IMR-90 (cell line): ENCODE results near the gene PIEZO1. TPM values are rescaled to one million over a fixed set of nuclear protein-coding genes. Genes with fewer than 3 reads are reported as not detected.

Source experiments
- ATAC-seq: fragments of 200-7000 bp; cut with Tn5 transposase; 2 replicates; pipeline ENCODE4 v1.9.1; 2020; ENCODE audit warnings: low read depth, mild to moderate bottlenecking, moderate library complexity
- BruUV-seq: library from RNA; stranded (reverse); fragments of 400-500 nt; replicated peaks from 2 replicates; lab custom pipeline; 2021; lab: Mats Ljungman, UMichigan
- CTCF ChIA-PET: fragments of 300-600 bp; formaldehyde crosslinking; extraction: SDS; loops from one replicate; lab custom pipeline; 2021; ENCODE audit warnings: antibody characterized with exemption; lab: Yijun Ruan, JAX
- POLR2A ChIA-PET: fragments of 300-600 bp; sonication (Branson Sonifier 250); formaldehyde crosslinking; loops from one replicate; lab custom pipeline; 2022; ENCODE audit warnings: antibody characterized with exemption; ENCODE audit not compliant: unreplicated experiment; lab: Charles Lee
- DNase-seq: peaks from one replicate; pipeline ENCODE4 v3.0.0; 2013
- H2AFZ ChIP-seq: replicated peaks from 2 replicates; pipeline ENCODE3; 2013; ENCODE audit warnings: low read length, mild to moderate bottlenecking; ENCODE audit not compliant: poor library complexity
- H2AK5ac ChIP-seq: 2 replicates; pipeline ENCODE4 v1.6.1; 2013; ENCODE audit warnings: low read depth, low read length, inconsistent platforms
- H2AK9ac ChIP-seq: replicated peaks from 2 replicates; pipeline ENCODE3; 2013; ENCODE audit warnings: mild to moderate bottlenecking, low read depth, low read length, moderate library complexity; ENCODE audit not compliant: poor library complexity
- H2BK120ac ChIP-seq: 2 replicates; pipeline ENCODE4 v1.6.1; 2013; ENCODE audit warnings: low read depth, low read length, inconsistent platforms
- H2BK15ac ChIP-seq: 3 replicates; pipeline ENCODE4 v1.6.1; 2013; ENCODE audit warnings: low read depth, low read length, inconsistent platforms
- H2BK20ac ChIP-seq: 2 replicates; pipeline ENCODE4 v1.6.1; 2013; ENCODE audit warnings: low read depth, mild to moderate bottlenecking, inconsistent platforms, low read length, moderate library complexity
- H2BK5ac ChIP-seq: 2 replicates; pipeline ENCODE4 v1.6.1; 2013; ENCODE audit warnings: mild to moderate bottlenecking, low read depth, low read length, inconsistent platforms; ENCODE audit not compliant: poor library complexity, severe bottlenecking
- H3K14ac ChIP-seq: replicated peaks from 2 replicates; pipeline ENCODE4 v1.6.1; 2013; ENCODE audit warnings: low read depth, low read length, inconsistent platforms
- H3K18ac ChIP-seq: 2 replicates; pipeline ENCODE4 v1.6.1; 2013; ENCODE audit warnings: low read depth, low read length, control low read depth
- H3K23ac ChIP-seq: 2 replicates; pipeline ENCODE4 v1.6.1; 2013; ENCODE audit warnings: low read depth, low read length, inconsistent platforms
- H3K27ac ChIP-seq: 2 replicates; pipeline ENCODE4 v1.5.1; 2013; ENCODE audit warnings: mild to moderate bottlenecking, control low read depth, low read length; ENCODE audit not compliant: insufficient read depth
- H3K27me3 ChIP-seq: 2 replicates; pipeline ENCODE4 v1.6.1; 2013; ENCODE audit warnings: low read length; ENCODE audit not compliant: control insufficient read depth, insufficient read depth
- H3K36me3 ChIP-seq: 2 replicates; pipeline ENCODE4 v1.6.1; 2013; ENCODE audit warnings: low read length, mixed read lengths; ENCODE audit not compliant: control insufficient read depth, insufficient read depth
- H3K4ac ChIP-seq: 2 replicates; pipeline ENCODE4 v1.6.1; 2013; ENCODE audit warnings: low read depth, low read length, inconsistent platforms
- H3K4me1 ChIP-seq: 2 replicates; pipeline ENCODE4 v1.6.1; 2013; ENCODE audit warnings: low read length, mixed read lengths; ENCODE audit not compliant: control insufficient read depth, insufficient read depth
- H3K4me2 ChIP-seq: 2 replicates; pipeline ENCODE4 v1.6.1; 2013; ENCODE audit warnings: low read depth, mild to moderate bottlenecking, control low read depth, low read length, moderate library complexity
- H3K4me3 ChIP-seq: 2 replicates; pipeline ENCODE4 v1.5.1; 2013; ENCODE audit warnings: low read depth, mild to moderate bottlenecking, control low read depth, low read length, moderate library complexity; ENCODE audit not compliant: insufficient read depth
- H3K56ac ChIP-seq: 2 replicates; pipeline ENCODE4 v1.6.1; 2013; ENCODE audit warnings: low read length, inconsistent platforms; ENCODE audit not compliant: insufficient read depth; ENCODE audit errors: extremely low read depth
- H3K79me1 ChIP-seq, 2 experiments: 2 replicates each; pipeline ENCODE4 v1.6.1; 2013; ENCODE audit warnings: low read length in 2 of 2, inconsistent platforms in 1 of 2, low read depth in 1 of 2
- H3K9ac ChIP-seq: 2 replicates; pipeline ENCODE4 v1.6.1; 2013; ENCODE audit warnings: low read depth, low read length, control low read depth
- H3K9me1 ChIP-seq: 2 replicates; pipeline ENCODE4 v1.6.1; 2013; ENCODE audit warnings: low read length, inconsistent platforms; ENCODE audit not compliant: insufficient read depth
- H3K9me3 ChIP-seq: 2 replicates; pipeline ENCODE4 v1.6.1; 2013; ENCODE audit warnings: low read length; ENCODE audit not compliant: control insufficient read depth, insufficient read depth
- H4K20me1 ChIP-seq: 2 replicates; pipeline ENCODE4 v1.6.1; 2013; ENCODE audit warnings: low read length, inconsistent platforms; ENCODE audit not compliant: insufficient read depth
- H4K5ac ChIP-seq: 2 replicates; pipeline ENCODE4 v1.6.1; 2013; ENCODE audit warnings: mild to moderate bottlenecking, low read depth, low read length, control low read depth
- H4K8ac ChIP-seq, 2 experiments: 2 replicates each; pipeline ENCODE4 v1.6.1; 2013; ENCODE audit warnings: low read depth in 2 of 2, low read length in 2 of 2, control low read depth in 1 of 2, inconsistent platforms in 1 of 2
- H4K91ac ChIP-seq: 2 replicates; pipeline ENCODE4 v1.6.1; 2013; ENCODE audit warnings: low read depth, low read length, inconsistent platforms; ENCODE audit not compliant: insufficient read depth
- BHLHE40 ChIP-seq: fragments of 150-350 bp; IDR thresholded peaks from 2 replicates; pipeline ENCODE4 v1.6.1; 2016; ENCODE audit warnings: mild to moderate bottlenecking, low read depth, low read length
- CTCF ChIP-seq: conservative IDR thresholded peaks from 2 replicates; pipeline ENCODE4 v1.5.1; 2012; ENCODE audit warnings: mild to moderate bottlenecking, low read depth, low read length, improper control_type of control experiment
- MAFK ChIP-seq: IDR thresholded peaks from 2 replicates; pipeline ENCODE4 v1.6.1; 2012; ENCODE audit warnings: low read depth, low read length, improper control_type of control experiment
- MAZ ChIP-seq: IDR thresholded peaks from 2 replicates; pipeline ENCODE4 v1.6.1; 2012; ENCODE audit warnings: low read depth, mild to moderate bottlenecking, low read length, improper control_type of control experiment, moderate library complexity, borderline replicate concordance
- POLR2A ChIP-seq: IDR thresholded peaks from 2 replicates; pipeline ENCODE4 v1.6.1; 2012; ENCODE audit warnings: mild to moderate bottlenecking, low read depth, low read length
- RCOR1 ChIP-seq: IDR thresholded peaks from 2 replicates; pipeline ENCODE4 v1.6.1; 2012; ENCODE audit warnings: mild to moderate bottlenecking, low read length, improper control_type of control experiment; ENCODE audit not compliant: insufficient replicate concordance
- RFX5 ChIP-seq: IDR thresholded peaks from 2 replicates; pipeline ENCODE4 v1.8.0; 2012; ENCODE audit warnings: low read depth, mild to moderate bottlenecking, low read length, moderate library complexity
- WGBS, 2 experiments: methylation state at CpG; one replicate each; pipeline versions ENCODE4 v1.1.5 to v1.1.7; 2013; ENCODE audit warnings: missing lambda C conversion rate in 2 of 2; ENCODE audit not compliant: insufficient read length in 1 of 2; ENCODE audit errors: extremely low coverage in 2 of 2; 5-methylcytosine and 5-hydroxymethylcytosine counted together
- dilution Hi-C: fragments of 300-500 bp; cut with HindIII; formaldehyde crosslinking; loops from one replicate; pipeline ENCODE4 v1.14.3; 2018; ENCODE audit warnings: low sequenced_read_pairs; ENCODE audit not compliant: unreplicated experiment
- in situ Hi-C: fragments of 300-500 bp; cut with MboI; formaldehyde crosslinking; loops from 3 replicates; pipeline ENCODE4 v1.14.3; 2019; ENCODE audit warnings: low sequenced_read_pairs, inconsistent platforms, mixed read lengths
- intact Hi-C: fragments of 100-400 bp; cut with micrococcal nuclease; formaldehyde crosslinking; loops from 2 replicates; pipeline ENCODE4 v1.10.0; 2022
- polyA plus RNA-seq, 3 experiments: library from polyadenylated mRNA; depleted of rRNA; stranded (reverse); fragments of >200 nt; gene quantifications; 2 replicates each; pipeline ENCODE4 v1.2.3, GENCODE V29; 2012; ENCODE audit warnings: low replicate concordance in 1 of 3
- total RNA-seq: library from RNA; depleted of rRNA; stranded (reverse); fragments of >200 nt; gene quantifications from 2 replicates; pipeline ENCODE4 v1.2.3, GENCODE V29; 2012

PIEZO1 gene
- total and polyA plus RNA-seq, 2 of the 4 experiments (the other 2 are of a cell fraction): 36.2 to 372 TPM

DNA sequence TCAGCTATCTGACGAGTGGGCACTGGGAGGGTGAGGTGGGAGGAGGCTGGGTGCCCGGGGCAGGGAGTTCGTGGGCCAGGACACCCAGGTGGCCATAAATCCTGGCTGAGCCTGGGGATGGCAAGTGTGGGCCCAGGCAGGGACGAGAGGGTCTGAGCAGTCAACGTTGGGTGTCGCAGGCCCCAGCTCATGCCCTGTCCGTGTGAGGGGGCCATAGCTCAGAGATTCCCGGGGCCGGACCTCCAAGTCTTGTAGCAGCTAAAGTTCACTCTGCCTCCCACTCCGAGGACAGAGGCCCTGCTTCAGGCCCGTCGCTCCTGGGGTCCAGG, 44.3 kb downstream of the PIEZO1 start:
- H4K20me1 ChIP-seq: peaks cover 52% of the 10 kb centered on the region
- H2AFZ ChIP-seq: no peak overlapping the region
- no peak overlapping the region for H2BK120ac ChIP-seq
- no peak overlapping the region for H3K9ac ChIP-seq
- H3K9me3 ChIP-seq: no peaks in the 10 kb centered on the region
- H4K91ac ChIP-seq: no peak overlapping the region
- H3K4me2 ChIP-seq: no peak overlapping the region
- H3K9me1 ChIP-seq: no peaks in the 10 kb centered on the region
- no peak overlapping the region for H2BK15ac ChIP-seq
- no peak for DNase-seq
- H3K4me1 ChIP-seq: no peaks in the 10 kb centered on the region
- H3K4ac ChIP-seq: no peak overlapping the region
- peaks cover 38% of the 10 kb centered on the region for H3K36me3 ChIP-seq
- no peak overlapping the region for H3K18ac ChIP-seq
- H3K4me3 ChIP-seq: no peak overlapping the region
- POLR2A ChIA-PET: no interaction called here
- no peak overlapping the region for H2AK5ac ChIP-seq
- in situ Hi-C loops: loop anchor here (10.0 kb wide), 1 partner anchor 424 kb away; no protein-coding TSS in a partner anchor
- no peak overlapping the region for H3K23ac ChIP-seq
- H3K27ac ChIP-seq: no peak overlapping the region
- no peak overlapping the region for H3K14ac ChIP-seq
- no peak overlapping the region for H2BK20ac ChIP-seq
- H4K5ac ChIP-seq: no peak overlapping the region
- peaks cover 13 to 62% of the 10 kb centered on the region in 2 experiments for H3K79me1 ChIP-seq
- CTCF ChIA-PET: no interaction called here
- BruUV-seq: no TSS peak
- H2BK5ac ChIP-seq: no peak overlapping the region
- no peak overlapping the region for H2AK9ac ChIP-seq
- no peak for ATAC-seq
- dilution Hi-C loops: no loop called here
- H3K27me3 ChIP-seq: no peaks in the 10 kb centered on the region
- intact Hi-C loops: no loop called here
- H3K56ac ChIP-seq: no peak overlapping the region
- WGBS, 2 experiments: 94% methylated on average over 10 of the region's 12 CpGs; no CpG with 5 or more reads in 1 of the 2 experiments
- TF ChIP-seq POLR2A: no peak
- TF ChIP-seq BHLHE40: no peak
- no peak for TF ChIP-seq MAFK
- no peak for TF ChIP-seq MAZ
- TF ChIP-seq CTCF: no peak
- no peak for TF ChIP-seq RCOR1
- TF ChIP-seq RFX5: no peak
- no peak overlapping the region for H4K8ac ChIP-seq
